ENCODE data around the gene IL17RB. TPM values are rescaled to one million over a fixed set of nuclear protein-coding genes. Genes with fewer than 3 reads are reported as not detected.
A peak's percentile ranks its signal among the peaks of the same experiment; 100 is the strongest.

The IL17RB gene
- total and polyA plus RNA-seq, 2 donors (not counting 1 experiment from before 2014, with no cell fraction given), result 0.07 to 0.32 TPM

GRCh38 chr3:53881691-53882593 is 35.6 kb downstream of the IL17RB start, which contains the start of gene ACTR8:
ACTR8 (minus strand) TSS chr3:53882152; CDS start chr3:53882101, 51 bp downstream.
- H3K9me3 Mint-ChIP-seq (ENCODE audit: insufficient read depth), result no peaks in the 10 kb centered on the region
- Histone ChIP-seq H3K9ac (ENCODE audit: low read length) (peak within 1 kb of the TSS; percentile 72), H2AFZ (ENCODE audit: insufficient read depth, low read depth, low read length, poor library complexity, severe bottlenecking) (peak within 1 kb of the TSS; percentile 95)

More at GRCh38 chr3:53881691-53882593, 35.6 kb downstream of the IL17RB start, which contains the start of gene ACTR8:
- peak within 1 kb of the TSS; percentile 81 to 90 (median 86) for H3K4me3 ChIP-seq (ENCODE audit: control extremely low read depth in 1 of 5, extremely low read depth in 1 of 5, insufficient read depth in 1 of 5, low read depth in 2 of 5, low read length in 4 of 5)
- ATAC-seq (ENCODE audit: low read depth), result peak; percentile 93
- H3K79me2 ChIP-seq (ENCODE audit: control insufficient read depth, insufficient read depth, low read length), result peaks cover 14% of the 10 kb centered on the region
- no peaks in the 10 kb centered on the region for H3K27me3 ChIP-seq (replicated peaks in 1 of 4; ENCODE audit: control extremely low read depth in 1 of 4, control insufficient read depth in 3 of 4, insufficient read depth in 4 of 4, low read length in 3 of 4)
- no peaks in the 10 kb centered on the region for H3K9me3 ChIP-seq (ENCODE audit: control extremely low read depth in 1 of 3, control insufficient read depth in 2 of 3, insufficient read depth in 1 of 3, low read length in 2 of 3)
- H3K4me2 ChIP-seq (replicated peaks; ENCODE audit: low read depth, low read length, poor library complexity, severe bottlenecking), result peak within 1 kb of the TSS; percentile 85
- H3K4me1 ChIP-seq (ENCODE audit: control insufficient read depth in 2 of 2, insufficient read depth in 2 of 2, low read length in 2 of 2), result peaks cover 12 to 16% of the 10 kb centered on the region in 2 donors
- peaks cover 3 to 52% of the 10 kb centered on the region in 2 experiments for H3K36me3 ChIP-seq (replicated peaks in 1 of 2; ENCODE audit: control extremely low read depth in 1 of 2, control insufficient read depth in 1 of 2, extremely low read depth in 1 of 2, insufficient read depth in 2 of 2, low read length in 1 of 2)
- Mint-ChIP-seq H3K27ac (peak within 1 kb of the TSS; percentile 88), H3K4me3 (peak within 1 kb of the TSS; percentile 97), H3K27me3 (no peaks in the 10 kb centered on the region), H3K4me1 (peaks cover 29% of the 10 kb centered on the region)
- peak; percentile 91 for DNase-seq
- intact Hi-C loops (cut with micrococcal nuclease), result loop anchor here (1.0 kb wide), 1 partner anchor 9 kb away; the partner anchor contains the start of gene SELENOK
- H4K20me1 ChIP-seq (ENCODE audit: control insufficient read depth, insufficient read depth, low read length, poor library complexity, severe bottlenecking), result no peaks in the 10 kb centered on the region
- ChIA-PET CTCF (interaction anchor here (0.6 to 1.0 kb wide), 2 partner anchors 9 to 17 kb away, joined by 3 read pairs; partner anchors contain the start of gene SELENOK), POLR2A (interaction anchor here (2.1 kb wide), 1 partner anchor 10 kb away, joined by 9 read pairs; the partner anchor contains the start of gene SELENOK)
- 2% methylated on average over 58 of the region's 65 CpGs for WGBS (ENCODE audit: insufficient coverage)
- H3K27ac ChIP-seq (ENCODE audit: low read length in 2 of 2), result peak within 1 kb of the TSS; percentile 62 to 67
- TF ChIP-seq EZH2 (IDR thresholded peaks at IDR 0.05; ENCODE audit: borderline replicate concordance, insufficient read depth, low read depth, low read length, poor library complexity, severe bottlenecking), result no peak
- no peak for TF ChIP-seq CTCF (IDR thresholded peaks at IDR 0.05)

Data from B cell (primary cell).